Stomach (tissue), 9 donors: Measurements from ENCODE around the gene SPATA22. TPM values are rescaled to one million over a fixed set of nuclear protein-coding genes. Genes with fewer than 3 reads are reported as not detected.
"Not testable (repeated sequence)": the region's sequence is repeated elsewhere in the genome, so short reads cannot be mapped to it uniquely, and the experiment has no call there.

Experiments
- DNase-seq, 2 donors: peaks; one replicate each; pipeline versions ENCODE4 v3.0.0 to v3.0.0-alpha.2; 2013 to 2019
- H3K27ac ChIP-seq, 5 donors: fragments of 200-600 bp in 4 of 5; sonication (generic) in 4 of 5; one replicate each; pipeline ENCODE4 v1.5.1; 2013 to 2019; ENCODE audit warnings: mild to moderate bottlenecking in 1 of 5, moderate library complexity in 1 of 5
- H3K27me3 ChIP-seq, 3 donors: fragments of 200-600 bp; sonication (generic); one replicate each; pipeline ENCODE4 v1.5.1; 2017 to 2019; ENCODE audit warnings: mixed run types in 1 of 3
- H3K36me3 ChIP-seq, 4 donors: fragments of 200-600 bp; sonication (generic); 1 replicate in 3 of 4; 2 replicates in 1 of 4; pipeline ENCODE4 v1.5.1; 2016 to 2019
- H3K4me1 ChIP-seq, 4 donors: fragments of 200-600 bp; sonication (generic); one replicate each; pipeline ENCODE4 v1.5.1; 2016 to 2019
- H3K4me3 ChIP-seq, 4 donors: fragments of 200-600 bp; sonication (generic) in 3 of 4; one replicate each; pipeline ENCODE4 v1.5.1; 2016 to 2019; ENCODE audit warnings: mild to moderate bottlenecking in 1 of 4
- H3K9me3 ChIP-seq, 4 donors: fragments of 200-600 bp; sonication (generic); one replicate each; pipeline ENCODE4 v1.5.1; 2016 to 2019
- CTCF ChIP-seq, 7 experiments: fragments of 450-650 bp in 4 of 7; fragments of 200-600 bp in 3 of 7; sonication (generic) in 3 of 7; IDR thresholded peaks; one replicate each; pipeline ENCODE4 v1.5.1; 2016 to 2019; ENCODE audit warnings: antibody characterized with exemption in 7 of 7, control low read depth in 2 of 7, mild to moderate bottlenecking in 1 of 7
- EP300 ChIP-seq: sonication (generic); formaldehyde crosslinking; IDR thresholded peaks from one replicate; pipeline ENCODE4 v1.6.1; 2017; ENCODE audit warnings: antibody characterized with exemption
- POLR2A ChIP-seq, 4 donors: fragments of 450-650 bp; IDR thresholded peaks; one replicate each; pipeline ENCODE4 v1.6.1; 2016; ENCODE audit warnings: antibody characterized with exemption in 4 of 4, control low read depth in 2 of 4, mild to moderate bottlenecking in 1 of 4, moderate library complexity in 1 of 4
- POLR2AphosphoS5 ChIP-seq, 3 donors: sonication (generic); formaldehyde crosslinking; IDR thresholded peaks; one replicate each; pipeline ENCODE4 v1.6.1; 2016; ENCODE audit warnings: antibody characterized with exemption in 3 of 3
- WGBS, 5 donors: extraction: QIAGEN DNeasy Blood & Tissue Kit in 3 of 5; methylation state at CpG; one replicate each; pipeline versions ENCODE4 v1.1.5 to v1.1.7; 2013 to 2018; 5-methylcytosine and 5-hydroxymethylcytosine counted together
- intact Hi-C: fragments of 100-400 bp; cut with DNase I; formaldehyde crosslinking; loops from one replicate; pipeline ENCODE4 v1.15.1; 2023; ENCODE audit warnings: low total_unique reads
- polyA plus RNA-seq, 3 donors: library from polyadenylated mRNA; stranded (reverse); fragments of 200-250 nt; gene quantifications; one replicate each; pipeline ENCODE4 v1.2.3, GENCODE V29; 2013
- total RNA-seq, 5 donors: library from RNA; depleted of rRNA; stranded (reverse); fragments of >200 nt; gene quantifications; one replicate each; pipeline versions ENCODE4 v1.1.0 to v1.2.3, GENCODE V29; 2014 to 2016
- donor health status: healthy with polysubstance abuse.
- donor health status: Bipolar disorder and iron deficiency.
- donor health status: healthy.

SPATA22 gene
- total and polyA plus RNA-seq, 8 donors: 1.1 to 4.1 TPM; not detected in 6

GRCh38 chr17:3398310-3398709, 73.3 kb downstream of the SPATA22 start, which contains the start of gene OR1E1:
TSS of gene OR1E1 (minus strand) at chr17:3398410. CDS start at chr17:3398410, 0 bp downstream.
- WGBS, 5 donors: 73 to 91% (median 83%) methylated on average over 1 of the region's 1 CpG
- H3K27me3 ChIP-seq: peaks cover 0 to 17% (median 0%) of the 10 kb centered on the region in 3 donors

GRCh38 chr17:3397801-3398200, 73.8 kb downstream of the SPATA22 start:
- intact Hi-C loops, H3K9me3 ChIP-seq, H3K4me1 ChIP-seq, H3K27ac ChIP-seq, H3K36me3 ChIP-seq, H3K4me3 ChIP-seq: not testable (repeated sequence)
- 42 to 49% (median 45%) methylated on average over 7 of the region's 7 CpGs for WGBS, 5 donors
- peaks cover 0 to 17% (median 0%) of the 10 kb centered on the region in 3 donors for H3K27me3 ChIP-seq
- peak in 1 of 2 donors; percentile 8 for DNase-seq

More at GRCh38 chr17:3398310-3398709, 73.3 kb downstream of the SPATA22 start, which contains the start of gene OR1E1:
- intact Hi-C loops: no loop called here
- Histone ChIP-seq H3K4me3 (no peak within 1 kb of the TSS), H3K27ac (no peak within 1 kb of the TSS), H3K4me1 (no peaks in the 10 kb centered on the region), H3K9me3 (no peaks in the 10 kb centered on the region), H3K36me3 (no peaks in the 10 kb centered on the region)
- no peak for TF ChIP-seq EP300
- no peak for TF ChIP-seq POLR2A (IDR thresholded peaks at IDR 0.05)
- no peak for TF ChIP-seq POLR2AphosphoS5 (IDR thresholded peaks at IDR 0.05)
- no peak for TF ChIP-seq CTCF (IDR thresholded peaks at IDR 0.05)
- no peak for DNase-seq

Other genes starting within 250 kb of the SPATA22 start
- not detected for gene OR3A1, start 173.5 kb downstream of the SPATA22 start, total RNA-seq
- not detected for gene OR3A1, start 173.5 kb downstream of the SPATA22 start, polyA plus RNA-seq
- gene OR3A2, start 85.5 kb downstream of the SPATA22 start, total RNA-seq: not detected
- not detected for gene OR3A2, start 85.5 kb downstream of the SPATA22 start, polyA plus RNA-seq
- not detected for gene OR1E1, start 73.4 kb downstream of the SPATA22 start, total RNA-seq
- gene OR1E1, start 73.4 kb downstream of the SPATA22 start, polyA plus RNA-seq: not detected
- gene OR3A3, start 60.4 kb downstream of the SPATA22 start, total RNA-seq: not detected
- gene OR3A3, start 60.4 kb downstream of the SPATA22 start, polyA plus RNA-seq: not detected
- gene OR1E2, start 38.0 kb downstream of the SPATA22 start, total RNA-seq: not detected
- gene OR1E2, start 38.0 kb downstream of the SPATA22 start, polyA plus RNA-seq: not detected
- 1 to 10 TPM in 4 of 5 donors, not detected in 1; 2.7 to 7.3 (median 4.7) TPM for gene ASPA, start 4.2 kb upstream of the SPATA22 start, total RNA-seq
- 1 to 10 TPM in 2 of 3 donors, under 1 TPM in 1; 0.53 to 3.1 (median 2.2) TPM for gene ASPA, start 4.2 kb upstream of the SPATA22 start, polyA plus RNA-seq
- gene TRPV3, start 86.0 kb upstream of the SPATA22 start, total RNA-seq: 1 to 10 TPM in 3 of 5 donors, under 1 TPM in 2; under 0.01 to 6.7 (median 1.2) TPM
- under 1 TPM in 2 of 3 donors, not detected in 1; 0.25 to 0.33 TPM for gene TRPV3, start 86.0 kb upstream of the SPATA22 start, polyA plus RNA-seq
- 10 to 100 TPM in 4 of 5 donors, 1 to 10 TPM in 1; 3.9 to 71.8 (median 19.4) TPM for gene TRPV1, start 137.6 kb upstream of the SPATA22 start, total RNA-seq
- gene TRPV1, start 137.6 kb upstream of the SPATA22 start, polyA plus RNA-seq: 1 to 10 TPM in 2 of 3 donors, under 1 TPM in 1; 0.92 to 4.2 (median 3.1) TPM
- 10 to 100 TPM; 10.5 to 29.4 (median 12.3) TPM for gene SHPK, start 164.4 kb upstream of the SPATA22 start, total RNA-seq
- gene SHPK, start 164.4 kb upstream of the SPATA22 start, polyA plus RNA-seq: 1 to 10 TPM; 4.9 to 5.5 (median 5.1) TPM
- gene CTNS, start 164.9 kb upstream of the SPATA22 start, total RNA-seq: 10 to 100 TPM; 10.5 to 74.5 (median 18.0) TPM
- 1 to 10 TPM; 4.0 to 9.2 (median 5.4) TPM for gene CTNS, start 164.9 kb upstream of the SPATA22 start, polyA plus RNA-seq
- 100 to 1,000 TPM in 4 of 5 donors, 10 to 100 TPM in 1; 52.7 to 229 (median 108) TPM for gene TAX1BP3, start 196.8 kb upstream of the SPATA22 start, total RNA-seq
- gene TAX1BP3, start 196.8 kb upstream of the SPATA22 start, polyA plus RNA-seq: 100 to 1,000 TPM; 114 to 267 (median 235) TPM
- gene EMC6, start 197.0 kb upstream of the SPATA22 start, total RNA-seq: 10 to 100 TPM in 2 of 5 donors, 1 to 10 TPM in 1, not detected in 2; 2.6 to 28.6 (median 19.1) TPM
- gene EMC6, start 197.0 kb upstream of the SPATA22 start, polyA plus RNA-seq: 10 to 100 TPM; 60.2 to 75.6 (median 75.3) TPM
- 10 to 100 TPM in 1 of 5 donors, 1 to 10 TPM in 3, not detected in 1; 3.7 to 37.5 (median 7.1) TPM for gene P2RX5, start 224.3 kb upstream of the SPATA22 start, total RNA-seq
- gene P2RX5, start 224.3 kb upstream of the SPATA22 start, polyA plus RNA-seq: 1 to 10 TPM in 2 of 3 donors, not detected in 1; 1.1 to 7.1 TPM